Loucy (cell line): ENCODE data around the gene BOC.

Experiments
- EZH2phosphoT487 ChIP-seq: fragments of 200-600 bp; IDR thresholded peaks from 2 replicates; pipeline ENCODE4 v1.6.1; 2018; ENCODE audit warnings: antibody characterized with exemption, mild to moderate bottlenecking, moderate library complexity, borderline replicate concordance
- TF ChIP-seq, protein P1 (sequence below): fragments of 200-600 bp; sonication (generic); conservative IDR thresholded peaks from 2 replicates; pipeline ENCODE4 v1.5.1; 2014; ENCODE audit warnings: mild to moderate bottlenecking, antibody characterized with exemption, low read length

GRCh38 chr3:113249111-113249510 is 37.8 kb downstream of the BOC start:
- TF ChIP-seq, protein P1, sequence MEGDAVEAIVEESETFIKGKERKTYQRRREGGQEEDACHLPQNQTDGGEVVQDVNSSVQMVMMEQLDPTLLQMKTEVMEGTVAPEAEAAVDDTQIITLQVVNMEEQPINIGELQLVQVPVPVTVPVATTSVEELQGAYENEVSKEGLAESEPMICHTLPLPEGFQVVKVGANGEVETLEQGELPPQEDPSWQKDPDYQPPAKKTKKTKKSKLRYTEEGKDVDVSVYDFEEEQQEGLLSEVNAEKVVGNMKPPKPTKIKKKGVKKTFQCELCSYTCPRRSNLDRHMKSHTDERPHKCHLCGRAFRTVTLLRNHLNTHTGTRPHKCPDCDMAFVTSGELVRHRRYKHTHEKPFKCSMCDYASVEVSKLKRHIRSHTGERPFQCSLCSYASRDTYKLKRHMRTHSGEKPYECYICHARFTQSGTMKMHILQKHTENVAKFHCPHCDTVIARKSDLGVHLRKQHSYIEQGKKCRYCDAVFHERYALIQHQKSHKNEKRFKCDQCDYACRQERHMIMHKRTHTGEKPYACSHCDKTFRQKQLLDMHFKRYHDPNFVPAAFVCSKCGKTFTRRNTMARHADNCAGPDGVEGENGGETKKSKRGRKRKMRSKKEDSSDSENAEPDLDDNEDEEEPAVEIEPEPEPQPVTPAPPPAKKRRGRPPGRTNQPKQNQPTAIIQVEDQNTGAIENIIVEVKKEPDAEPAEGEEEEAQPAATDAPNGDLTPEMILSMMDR, result no peak
- TF ChIP-seq EZH2phosphoT487, result no peak
